HG02943 (cell line): ENCODE data around the gene ARPC1A.
"Not testable (repeated sequence)": the region's sequence is repeated elsewhere in the genome, so short reads cannot be mapped to it uniquely, and the experiment has no call there.

ENCODE experiments used
- ATAC-seq: cut with Tn5 transposase; IDR thresholded peaks from one replicate; pipeline ENCODE4 v1.9.1; 2021; ENCODE audit warnings: mild to moderate bottlenecking, low read depth, moderate library complexity; ENCODE audit not compliant: unreplicated experiment

The ARPC1A gene

GRCh38 chr7:99366646-99367045 lies 40.9 kb downstream of the ARPC1A start:
- ATAC-seq = no peak

- ATAC-seq = no peak
These were observed 43.2 kb downstream of the ARPC1A start for GRCh38 chr7:99368750-99369389.

GRCh38 chr7:99369767-99370391 lies 44.2 kb downstream of the ARPC1A start:
- ATAC-seq = no peak

- no peak for ATAC-seq
These were observed 45.8 kb downstream of the ARPC1A start for GRCh38 chr7:99371376-99371920.

GRCh38 chr7:99372275-99373090 lies 46.8 kb downstream of the ARPC1A start:
- no peak for ATAC-seq

- ATAC-seq = no peak
These were observed 47.7 kb downstream of the ARPC1A start for GRCh38 chr7:99373091-99374066.

GRCh38 chr7:99374111-99375064 lies 48.7 kb downstream of the ARPC1A start, which contains the start of gene ARPC1B:
TSS of gene ARPC1B (plus strand) at chr7:99374730. CDS start at chr7:99385715, 10,985 bp downstream.
- peak; percentile 60 for ATAC-seq

- no peak for ATAC-seq
These were observed 49.5 kb downstream of the ARPC1A start for GRCh38 chr7:99375070-99375807.

- no peak for ATAC-seq
These were observed 53.4 kb downstream of the ARPC1A start for GRCh38 chr7:99379043-99379577.

GRCh38 chr7:99379693-99380031 lies 54.0 kb downstream of the ARPC1A start:
- not testable (repeated sequence) for ATAC-seq

GRCh38 chr7:99380032-99380822 lies 54.5 kb downstream of the ARPC1A start:
- ATAC-seq = peak; percentile 37

- peak; percentile 79 for ATAC-seq
These were observed 55.3 kb downstream of the ARPC1A start for GRCh38 chr7:99380823-99381663.

- ATAC-seq = no peak
These were observed 56.0 kb downstream of the ARPC1A start for GRCh38 chr7:99381664-99382075.

GRCh38 chr7:99383203-99383602 lies 57.5 kb downstream of the ARPC1A start:
- ATAC-seq = no peak

- no peak for ATAC-seq
These were observed 58.2 kb downstream of the ARPC1A start for GRCh38 chr7:99383791-99384370.

GRCh38 chr7:99384523-99384922 lies 58.8 kb downstream of the ARPC1A start:
- ATAC-seq = no peak
